ENCODE data around the gene AGBL4. TPM values are rescaled to one million over a fixed set of nuclear protein-coding genes. Genes with fewer than 3 reads are reported as not detected.

The AGBL4 gene
- total RNA-seq, 1 donor from 2014 or later, result 3.1 TPM

- Mint-ChIP-seq H3K27ac (no peak overlapping the region), H3K9me3 (ENCODE audit: low read depth) (peaks cover 52% of the 10 kb centered on the region), H3K4me1 (ENCODE audit: low read depth) (no peaks in the 10 kb centered on the region), H3K4me3 (ENCODE audit: low read depth) (no peak overlapping the region), H3K36me3 (ENCODE audit: insufficient read depth) (no peaks in the 10 kb centered on the region), H3K27me3 (no peaks in the 10 kb centered on the region)
- no peak for DNase-seq (ENCODE audit: low spot score, unreplicated experiment)
- no peak for TF ChIP-seq CTCF (IDR thresholded peaks at IDR 0.05; ENCODE audit: unreplicated experiment)
Measured at GRCh38 chr1:49906365-49906764, 117.4 kb downstream of the AGBL4 start.

DNA sequence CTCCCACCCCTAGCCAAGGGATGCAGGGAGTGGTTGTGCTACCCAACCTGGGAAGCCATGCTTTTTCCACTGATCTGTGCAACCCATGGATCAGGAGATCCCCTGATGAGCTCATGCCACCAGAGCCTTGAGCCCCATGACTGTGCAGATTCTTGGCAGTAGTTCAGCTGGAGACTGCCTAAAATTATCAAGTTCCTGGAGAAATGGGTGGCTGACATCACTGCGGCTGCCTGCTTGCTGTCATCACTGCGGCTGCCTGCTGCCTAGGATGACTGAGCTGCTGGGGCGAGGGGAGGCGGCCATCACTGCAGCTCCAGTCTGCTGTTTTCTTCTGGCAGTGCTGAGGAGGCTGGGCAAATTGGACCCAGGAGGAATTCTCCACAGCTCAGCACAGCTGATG is 159.2 kb downstream of the AGBL4 start:
- TF ChIP-seq CTCF (IDR thresholded peaks at IDR 0.05; ENCODE audit: unreplicated experiment), result no peak
- no peaks in the 10 kb centered on the region for H3K27me3 Mint-ChIP-seq
- H3K4me1 Mint-ChIP-seq (ENCODE audit: low read depth), result no peaks in the 10 kb centered on the region
- peaks cover 5% of the 10 kb centered on the region for H3K36me3 Mint-ChIP-seq (ENCODE audit: insufficient read depth)
- H3K9me3 Mint-ChIP-seq (ENCODE audit: low read depth), result peaks cover 81% of the 10 kb centered on the region
- no peak overlapping the region for H3K4me3 Mint-ChIP-seq (ENCODE audit: low read depth)
- DNase-seq (ENCODE audit: low spot score, unreplicated experiment), result no peak
- H3K27ac Mint-ChIP-seq, result no peak overlapping the region

DNA sequence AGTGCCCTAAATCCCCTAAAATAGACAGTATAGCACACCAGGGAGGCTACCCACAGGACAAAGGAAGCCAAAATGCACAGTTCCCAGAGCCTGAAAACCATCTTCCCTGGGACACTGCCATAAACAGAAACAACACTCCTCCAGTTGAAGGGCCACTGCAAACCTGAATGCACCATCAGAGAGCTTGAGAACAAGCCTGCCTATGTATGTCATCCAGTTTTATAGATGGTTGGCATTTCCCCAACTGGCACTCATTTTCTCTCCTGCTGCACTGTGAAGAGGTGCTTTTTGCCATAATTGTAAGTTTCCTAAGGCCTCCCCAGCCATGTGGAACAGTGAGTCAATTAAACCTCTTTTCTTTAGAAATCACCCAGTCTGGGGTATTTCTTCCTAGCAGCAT is 169.0 kb downstream of the AGBL4 start:
- Mint-ChIP-seq H3K9me3 (ENCODE audit: low read depth) (peaks cover 68% of the 10 kb centered on the region), H3K27me3 (no peaks in the 10 kb centered on the region), H3K4me1 (ENCODE audit: low read depth) (no peaks in the 10 kb centered on the region), H3K36me3 (ENCODE audit: insufficient read depth) (peaks cover 3% of the 10 kb centered on the region), H3K4me3 (ENCODE audit: low read depth) (no peak overlapping the region), H3K27ac (no peak overlapping the region)
- no peak for TF ChIP-seq CTCF (IDR thresholded peaks at IDR 0.05; ENCODE audit: unreplicated experiment)
- no peak for DNase-seq (ENCODE audit: low spot score, unreplicated experiment)

GRCh38 chr1:49842596-49842995 is 181.2 kb downstream of the AGBL4 start:
- no peak overlapping the region for H3K27ac Mint-ChIP-seq
- H3K4me1 Mint-ChIP-seq (ENCODE audit: low read depth), result no peaks in the 10 kb centered on the region
- H3K4me3 Mint-ChIP-seq (ENCODE audit: low read depth), result no peak overlapping the region
- H3K9me3 Mint-ChIP-seq (ENCODE audit: low read depth), result peaks cover 76% of the 10 kb centered on the region
- DNase-seq (ENCODE audit: low spot score, unreplicated experiment), result no peak
- TF ChIP-seq CTCF (IDR thresholded peaks at IDR 0.05; ENCODE audit: unreplicated experiment), result no peak
- peaks cover 1% of the 10 kb centered on the region for H3K36me3 Mint-ChIP-seq (ENCODE audit: insufficient read depth)
- no peaks in the 10 kb centered on the region for H3K27me3 Mint-ChIP-seq

GRCh38 chr1:49841767-49842166 is 182.0 kb downstream of the AGBL4 start:
- no peak for DNase-seq (ENCODE audit: low spot score, unreplicated experiment)
- no peaks in the 10 kb centered on the region for H3K27me3 Mint-ChIP-seq
- H3K36me3 Mint-ChIP-seq (ENCODE audit: insufficient read depth), result peaks cover 1% of the 10 kb centered on the region
- H3K4me3 Mint-ChIP-seq (ENCODE audit: low read depth), result no peak overlapping the region
- H3K4me1 Mint-ChIP-seq (ENCODE audit: low read depth), result no peaks in the 10 kb centered on the region
- peaks cover 70% of the 10 kb centered on the region for H3K9me3 Mint-ChIP-seq (ENCODE audit: low read depth)
- TF ChIP-seq CTCF (IDR thresholded peaks at IDR 0.05; ENCODE audit: unreplicated experiment), result no peak
- H3K27ac Mint-ChIP-seq, result no peak overlapping the region
